ENCODE results near the gene CD38. TPM values are rescaled to one million over a fixed set of nuclear protein-coding genes. Genes with fewer than 3 reads are reported as not detected.

The CD38 gene
- total RNA-seq, 1 donor from 2014 or later: 1.0 TPM

DNA sequence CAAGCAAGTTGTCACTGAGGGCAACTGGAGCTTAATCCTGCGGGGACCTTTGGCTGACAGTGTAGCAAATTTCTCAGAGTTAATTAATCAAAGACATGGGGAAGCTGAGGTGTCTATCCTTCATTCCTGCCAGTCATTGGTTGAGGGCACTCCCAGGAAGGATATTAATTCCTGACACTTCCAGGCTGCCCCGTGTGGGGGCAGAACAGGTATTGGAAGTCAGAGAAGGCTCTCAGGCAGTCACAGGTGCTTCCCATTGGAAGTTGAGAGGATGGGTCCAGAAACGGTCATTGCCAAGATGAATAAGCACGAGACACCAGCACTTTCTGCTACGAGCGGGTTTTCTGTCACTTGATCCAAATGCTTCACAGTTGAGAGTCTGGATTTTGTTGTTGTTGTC, 29.1 kb upstream of the CD38 start:
- H3K4me2 ChIP-seq (ENCODE audit: low read length): no peak overlapping the region
- Mint-ChIP-seq H3K27me3 (ENCODE audit: low read depth, unreplicated experiment) (peaks cover 9% of the 10 kb centered on the region), H3K4me3 (ENCODE audit: unreplicated experiment) (no peak overlapping the region), H3K27ac (ENCODE audit: unreplicated experiment) (no peak overlapping the region), H3K9me3 (ENCODE audit: unreplicated experiment) (peaks cover 16% of the 10 kb centered on the region), H3K4me1 (ENCODE audit: low read depth, unreplicated experiment) (peaks cover 7% of the 10 kb centered on the region), H3K36me3 (ENCODE audit: low read depth, unreplicated experiment) (peaks cover 3% of the 10 kb centered on the region)
- peaks cover 5% of the 10 kb centered on the region for H3K9me3 ChIP-seq (ENCODE audit: insufficient read depth, low read depth, low read length)
- DNase-seq (ENCODE audit: low read depth) (no peak), FAIRE-seq (no peak)
- H3K27me3 ChIP-seq (ENCODE audit: insufficient read depth, low read length): no peaks in the 10 kb centered on the region
- no peaks in the 10 kb centered on the region for H3K36me3 ChIP-seq (ENCODE audit: insufficient read depth, low read length)
- H3K27ac ChIP-seq (ENCODE audit: low read depth, low read length): no peak overlapping the region
- no peaks in the 10 kb centered on the region for H3K79me2 ChIP-seq (ENCODE audit: insufficient read depth, low read length)
- H2AFZ ChIP-seq (ENCODE audit: low read depth, low read length): no peak overlapping the region
- H3K4me3 ChIP-seq (ENCODE audit: insufficient read depth, low read depth, low read length): no peak overlapping the region
- H4K20me1 ChIP-seq (ENCODE audit: insufficient read depth, low read length): no peaks in the 10 kb centered on the region
- peaks cover 9% of the 10 kb centered on the region for H3K4me1 ChIP-seq (ENCODE audit: insufficient read depth, low read length)
- no peak for TF ChIP-seq CTCF (IDR thresholded peaks at IDR 0.05; ENCODE audit: insufficient read depth, low read depth, low read length)
- TF ChIP-seq EZH2 (IDR thresholded peaks at IDR 0.05; ENCODE audit: insufficient read depth, low read length): no peak
- H3K9ac ChIP-seq (ENCODE audit: low read length): no peak overlapping the region

DNA sequence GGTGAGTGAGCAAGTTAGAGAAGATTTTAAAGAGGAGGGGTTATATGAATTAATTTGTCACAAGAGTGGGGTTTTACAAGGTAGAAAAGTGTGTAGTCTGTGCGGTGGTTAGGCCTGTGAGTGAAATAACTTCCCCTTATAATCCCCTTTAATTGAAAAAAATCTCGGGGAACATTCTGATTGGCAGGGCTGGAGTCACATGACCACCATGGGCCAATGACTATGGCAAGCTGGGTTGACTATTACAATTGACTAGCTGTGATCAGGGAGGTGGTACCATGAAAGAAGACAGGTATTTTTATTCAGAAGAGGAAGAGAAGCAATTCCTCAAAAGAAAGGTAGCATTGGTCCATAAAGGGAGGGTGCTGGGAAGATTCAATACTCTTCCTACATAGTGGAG, 27.0 kb upstream of the CD38 start:
- H3K27me3 Mint-ChIP-seq (ENCODE audit: low read depth, unreplicated experiment): peaks cover 9% of the 10 kb centered on the region
- Histone ChIP-seq H3K9me3 (ENCODE audit: insufficient read depth, low read depth, low read length) (peaks cover 3% of the 10 kb centered on the region), H3K27me3 (ENCODE audit: insufficient read depth, low read length) (no peaks in the 10 kb centered on the region), H3K4me3 (ENCODE audit: insufficient read depth, low read depth, low read length) (no peak overlapping the region), H3K36me3 (ENCODE audit: insufficient read depth, low read length) (no peaks in the 10 kb centered on the region), H3K9ac (ENCODE audit: low read length) (no peak overlapping the region), H3K4me1 (ENCODE audit: insufficient read depth, low read length) (peaks cover 20% of the 10 kb centered on the region), H2AFZ (ENCODE audit: low read depth, low read length) (no peak overlapping the region), H3K4me2 (ENCODE audit: low read length) (no peak overlapping the region), H3K79me2 (ENCODE audit: insufficient read depth, low read length) (no peaks in the 10 kb centered on the region), H3K27ac (ENCODE audit: low read depth, low read length) (no peak overlapping the region), H4K20me1 (ENCODE audit: insufficient read depth, low read length) (no peaks in the 10 kb centered on the region)
- TF ChIP-seq EZH2 (IDR thresholded peaks at IDR 0.05; ENCODE audit: insufficient read depth, low read length) (no peak), CTCF (IDR thresholded peaks at IDR 0.05; ENCODE audit: insufficient read depth, low read depth, low read length) (no peak)
- DNase-seq (ENCODE audit: low read depth) (no peak), FAIRE-seq (no peak)
- peaks cover 1% of the 10 kb centered on the region for H3K36me3 Mint-ChIP-seq (ENCODE audit: low read depth, unreplicated experiment)
- no peak overlapping the region for H3K27ac Mint-ChIP-seq (ENCODE audit: unreplicated experiment)
- H3K9me3 Mint-ChIP-seq (ENCODE audit: unreplicated experiment): peaks cover 7% of the 10 kb centered on the region
- no peak overlapping the region for H3K4me3 Mint-ChIP-seq (ENCODE audit: unreplicated experiment)
- peaks cover 24% of the 10 kb centered on the region for H3K4me1 Mint-ChIP-seq (ENCODE audit: low read depth, unreplicated experiment)

GRCh38 chr4:15753081-15753480, 25.0 kb upstream of the CD38 start:
- no peaks in the 10 kb centered on the region for H3K9me3 ChIP-seq (ENCODE audit: insufficient read depth, low read depth, low read length)
- peaks cover 30% of the 10 kb centered on the region for H3K4me1 ChIP-seq (ENCODE audit: insufficient read depth, low read length)
- no peaks in the 10 kb centered on the region for H3K36me3 ChIP-seq (ENCODE audit: insufficient read depth, low read length)
- FAIRE-seq (no peak), DNase-seq (ENCODE audit: low read depth) (no peak)
- no peak overlapping the region for H2AFZ ChIP-seq (ENCODE audit: low read depth, low read length)
- no peaks in the 10 kb centered on the region for H4K20me1 ChIP-seq (ENCODE audit: insufficient read depth, low read length)
- H3K79me2 ChIP-seq (ENCODE audit: insufficient read depth, low read length): no peaks in the 10 kb centered on the region
- Mint-ChIP-seq H3K27ac (ENCODE audit: unreplicated experiment) (no peak overlapping the region), H3K4me1 (ENCODE audit: low read depth, unreplicated experiment) (peaks cover 32% of the 10 kb centered on the region), H3K36me3 (ENCODE audit: low read depth, unreplicated experiment) (no peaks in the 10 kb centered on the region), H3K9me3 (ENCODE audit: unreplicated experiment) (peaks cover 2% of the 10 kb centered on the region), H3K27me3 (ENCODE audit: low read depth, unreplicated experiment) (peaks cover 7% of the 10 kb centered on the region), H3K4me3 (ENCODE audit: unreplicated experiment) (no peak overlapping the region)
- H3K4me2 ChIP-seq (ENCODE audit: low read length): no peak overlapping the region
- no peak overlapping the region for H3K4me3 ChIP-seq (ENCODE audit: insufficient read depth, low read depth, low read length)
- H3K27me3 ChIP-seq (ENCODE audit: insufficient read depth, low read length): no peaks in the 10 kb centered on the region
- no peak overlapping the region for H3K9ac ChIP-seq (ENCODE audit: low read length)
- no peak for TF ChIP-seq CTCF (IDR thresholded peaks at IDR 0.05; ENCODE audit: insufficient read depth, low read depth, low read length)
- TF ChIP-seq EZH2 (IDR thresholded peaks at IDR 0.05; ENCODE audit: insufficient read depth, low read length): no peak
- H3K27ac ChIP-seq (ENCODE audit: low read depth, low read length): peak overlapping the region; percentile 85

All from astrocyte (in vitro differentiated cells and primary cell).